Measurements from ENCODE around the gene SOCS4.
"Not testable (repeated sequence)": the region's sequence is repeated elsewhere in the genome, so short reads cannot be mapped to it uniquely, and the experiment has no call there.

SOCS4 gene

DNA sequence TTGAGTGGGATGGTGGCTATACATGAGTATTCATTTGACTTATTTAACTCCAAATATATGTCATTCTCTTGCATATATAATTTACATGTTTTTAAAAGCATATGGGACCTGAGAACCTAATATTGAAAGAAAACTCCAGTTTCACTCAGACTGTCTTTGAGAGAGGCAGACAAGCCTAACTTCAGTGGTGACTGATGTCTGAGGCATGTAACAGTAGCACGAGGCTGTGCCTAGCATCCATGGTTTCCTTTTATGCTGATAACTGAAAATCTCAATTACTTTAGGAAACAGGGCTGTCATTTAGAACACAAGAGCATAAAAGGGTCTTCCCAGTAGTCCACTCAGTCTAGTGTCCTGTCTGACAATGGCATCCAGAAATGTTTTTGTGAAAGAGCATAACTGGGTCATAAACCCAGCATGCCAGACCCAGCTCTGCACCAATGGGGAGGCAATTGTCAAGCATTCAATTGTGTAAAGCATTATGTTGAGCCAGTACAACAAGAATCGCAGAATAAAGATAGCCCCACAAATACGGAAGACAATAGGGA is 48.7 kb downstream of the SOCS4 start:
- no peaks in the 10 kb centered on the region for H3K36me3 ChIP-seq (replicated peaks in 1 of 2; ENCODE audit: control insufficient read depth in 2 of 2, insufficient read depth in 2 of 2, low read length in 2 of 2)
- H3K14ac ChIP-seq (ENCODE audit: low read length) = no peak overlapping the region
- H3K27ac ChIP-seq (replicated peaks; ENCODE audit: low read length) = no peak overlapping the region
- H3K4ac ChIP-seq (ENCODE audit: low read length) = no peak overlapping the region
- peaks cover 10 to 22% of the 10 kb centered on the region in 2 donors for H3K4me1 ChIP-seq (ENCODE audit: control insufficient read depth in 2 of 2, insufficient read depth in 1 of 2, low read depth in 1 of 2, low read length in 2 of 2)
- no peak overlapping the region for H3K23ac ChIP-seq (ENCODE audit: low read depth, low read length, poor library complexity)
- H3K4me2 ChIP-seq (ENCODE audit: insufficient read depth, low read length, poor library complexity, severe bottlenecking) = no peak overlapping the region
- no peak overlapping the region for H2AFZ ChIP-seq (ENCODE audit: low read length)
- no peak overlapping the region for H2BK120ac ChIP-seq (ENCODE audit: low read depth, low read length)
- no peak overlapping the region for H2BK15ac ChIP-seq (ENCODE audit: low read length)
- no peak overlapping the region for H3K18ac ChIP-seq (ENCODE audit: low read length)
- H4K91ac ChIP-seq (ENCODE audit: low read depth, low read length, poor library complexity) = no peak overlapping the region
- WGBS, 2 donors (ENCODE audit: extremely low coverage in 2 of 2, insufficient read length in 2 of 2, insufficient replicate concordance in 1 of 2) = no CpG with 5 or more reads among the region's 3 CpGs
- no peak for DNase-seq (ENCODE audit: low spot score)
- no peaks in the 10 kb centered on the region for H3K9me3 ChIP-seq (replicated peaks in 1 of 2; ENCODE audit: control insufficient read depth in 2 of 2, insufficient read depth in 1 of 2, low read depth in 1 of 2, low read length in 2 of 2)
- H2BK12ac ChIP-seq (ENCODE audit: low read length) = no peak overlapping the region
- H2AK5ac ChIP-seq (ENCODE audit: low read depth, low read length) = no peak overlapping the region
- H3K9ac ChIP-seq (ENCODE audit: low read depth, low read length, poor library complexity) = no peak overlapping the region
- H2BK5ac ChIP-seq (ENCODE audit: low read length) = no peak overlapping the region
- H4K8ac ChIP-seq (ENCODE audit: low read depth, low read length) = no peak overlapping the region
- H3K4me3 ChIP-seq (ENCODE audit: low read length in 2 of 2) = no peak overlapping the region
- no peaks in the 10 kb centered on the region for H3K27me3 ChIP-seq (ENCODE audit: control insufficient read depth in 3 of 3, insufficient read depth in 3 of 3, low read depth in 1 of 3, low read length in 3 of 3)
- H3K79me1 ChIP-seq (ENCODE audit: low read depth, low read length) = no peaks in the 10 kb centered on the region

DNA sequence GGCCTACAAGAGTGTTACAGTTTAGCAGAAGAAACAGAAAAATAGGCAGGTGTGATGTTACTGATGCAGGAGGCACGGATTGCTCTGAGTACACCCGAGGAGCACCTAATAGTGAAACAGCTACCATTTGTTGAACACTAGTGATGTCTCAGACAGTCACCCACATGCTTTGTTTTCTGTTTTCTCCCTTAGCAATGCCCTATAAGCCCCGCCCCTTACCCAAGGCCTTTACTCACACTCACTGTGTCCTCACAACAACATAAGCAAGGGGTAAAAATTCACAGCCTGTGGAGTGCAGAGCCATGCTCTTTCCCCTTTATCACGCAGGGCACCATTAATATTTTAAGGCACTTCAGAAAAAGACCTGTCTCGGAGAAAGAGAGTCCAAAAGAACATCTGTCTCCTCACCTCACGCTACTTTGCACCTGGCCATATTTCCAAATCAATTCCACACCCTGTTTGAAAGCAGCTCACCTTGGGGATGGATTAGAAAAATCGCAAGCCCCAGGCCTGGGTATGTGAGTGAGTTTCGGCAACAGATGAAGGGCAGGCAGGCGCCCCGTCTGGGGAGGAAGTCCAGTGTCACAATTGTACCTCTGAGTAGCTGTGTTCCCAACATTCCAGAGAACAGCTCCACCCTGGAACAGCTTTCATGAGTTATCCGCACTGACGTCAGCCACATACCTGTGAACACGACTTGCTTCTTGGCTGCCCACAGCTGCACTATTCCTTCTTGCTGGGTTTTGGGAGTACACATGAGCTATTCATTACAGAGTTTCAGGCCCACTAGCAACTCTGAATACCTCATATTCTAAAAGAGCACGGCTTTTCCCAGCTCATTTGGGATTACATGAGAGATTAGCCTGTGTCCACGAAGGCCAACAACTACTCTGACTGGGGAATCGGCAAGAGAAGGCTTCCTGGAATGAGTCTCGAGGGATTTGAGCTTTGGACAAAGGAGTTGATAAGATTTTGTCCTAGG is 50.4 kb downstream of the SOCS4 start:
- DNase-seq (ENCODE audit: low spot score) = no peak

DNA sequence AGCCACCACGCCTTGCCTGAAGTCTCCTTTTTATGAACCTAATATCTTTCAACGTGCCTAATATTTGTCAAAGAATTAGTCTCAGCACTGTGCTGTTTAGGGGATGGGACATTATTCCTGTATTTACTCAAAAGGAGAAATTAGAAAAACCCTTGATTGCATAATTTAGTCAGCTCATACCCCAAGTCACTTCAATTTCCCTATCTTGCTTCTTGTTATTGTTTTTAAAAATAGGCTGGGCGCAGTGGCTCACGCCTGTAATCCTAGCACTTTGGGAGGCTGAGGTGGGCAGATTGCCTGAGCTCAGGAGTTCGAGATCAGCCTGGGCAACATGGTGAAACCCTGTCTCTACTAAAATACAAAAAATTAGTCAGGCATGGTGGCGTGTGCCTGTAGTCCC is 52.9 kb downstream of the SOCS4 start:
- WGBS, 2 donors (ENCODE audit: extremely low coverage in 2 of 2, insufficient read length in 2 of 2, insufficient replicate concordance in 1 of 2) = no CpG with 5 or more reads among the region's 6 CpGs

More for the DNA sequence above, 50.4 kb downstream of the SOCS4 start:
- H2BK15ac ChIP-seq (ENCODE audit: low read length) = no peak overlapping the region
- WGBS, 2 donors (ENCODE audit: extremely low coverage in 2 of 2, insufficient read length in 2 of 2, insufficient replicate concordance in 1 of 2) = no CpG with 5 or more reads among the region's 17 CpGs
- H3K79me1 ChIP-seq (ENCODE audit: low read depth, low read length) = no peaks in the 10 kb centered on the region
- no peak overlapping the region for H3K14ac ChIP-seq (ENCODE audit: low read length)
- H2AK5ac ChIP-seq (ENCODE audit: low read depth, low read length) = no peak overlapping the region
- no peak overlapping the region for H3K4me2 ChIP-seq (ENCODE audit: insufficient read depth, low read length, poor library complexity, severe bottlenecking)
- H2AFZ ChIP-seq (ENCODE audit: low read length) = peak overlapping the region; percentile 1
- H2BK120ac ChIP-seq (ENCODE audit: low read depth, low read length) = no peak overlapping the region
- H3K23ac ChIP-seq (ENCODE audit: low read depth, low read length, poor library complexity) = no peak overlapping the region
- H3K36me3 ChIP-seq (replicated peaks in 1 of 2; ENCODE audit: control insufficient read depth in 2 of 2, insufficient read depth in 2 of 2, low read length in 2 of 2) = no peaks in the 10 kb centered on the region
- no peak overlapping the region for H3K4ac ChIP-seq (ENCODE audit: low read length)
- H4K91ac ChIP-seq (ENCODE audit: low read depth, low read length, poor library complexity) = no peak overlapping the region
- no peak overlapping the region for H2BK12ac ChIP-seq (ENCODE audit: low read length)
- H3K27ac ChIP-seq (replicated peaks; ENCODE audit: low read length) = no peak overlapping the region
- H3K18ac ChIP-seq (ENCODE audit: low read length) = peak overlapping the region; percentile 35
- H3K27me3 ChIP-seq (ENCODE audit: control insufficient read depth in 3 of 3, insufficient read depth in 3 of 3, low read depth in 1 of 3, low read length in 3 of 3) = no peaks in the 10 kb centered on the region
- H4K8ac ChIP-seq (ENCODE audit: low read depth, low read length) = no peak overlapping the region
- no peak overlapping the region for H3K4me3 ChIP-seq (ENCODE audit: low read length in 2 of 2)
- no peak overlapping the region for H2BK5ac ChIP-seq (ENCODE audit: low read length)
- no peaks in the 10 kb centered on the region for H3K9me3 ChIP-seq (replicated peaks in 1 of 2; ENCODE audit: control insufficient read depth in 2 of 2, insufficient read depth in 1 of 2, low read depth in 1 of 2, low read length in 2 of 2)
- H3K9ac ChIP-seq (ENCODE audit: low read depth, low read length, poor library complexity) = no peak overlapping the region
- peaks cover 5 to 12% of the 10 kb centered on the region in 2 donors for H3K4me1 ChIP-seq (ENCODE audit: control insufficient read depth in 2 of 2, insufficient read depth in 1 of 2, low read depth in 1 of 2, low read length in 2 of 2)

DNA sequence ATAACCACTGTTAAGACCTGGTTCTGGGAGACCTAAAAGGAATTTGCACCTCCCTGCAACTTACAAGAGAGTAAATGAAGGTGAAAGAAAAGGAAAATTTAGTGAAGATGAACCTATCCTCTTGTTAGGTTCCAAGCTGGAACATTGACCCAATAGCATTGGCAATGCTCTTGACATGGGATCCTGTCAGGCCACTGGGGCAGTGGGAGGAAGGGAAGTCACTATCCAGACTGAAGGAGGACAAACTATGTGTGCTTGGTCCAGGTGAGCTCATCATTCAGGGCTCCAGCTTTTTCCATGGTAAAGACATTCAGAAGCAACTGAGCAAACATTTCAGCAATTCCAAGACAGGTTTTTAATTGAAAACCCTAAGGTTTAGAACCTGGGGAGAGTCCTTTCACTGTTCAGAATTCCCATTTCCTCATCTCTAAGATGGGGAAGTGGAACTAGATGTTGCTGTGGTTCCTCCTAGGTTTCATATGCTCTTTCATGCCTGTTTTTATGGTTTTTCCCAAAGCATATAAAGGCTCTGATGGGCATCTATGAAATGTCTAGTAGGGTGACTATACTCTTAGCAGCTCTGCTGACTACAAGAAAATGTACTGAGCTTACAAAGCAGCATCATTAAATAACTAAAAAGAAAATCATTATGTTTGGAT is 57.5 kb downstream of the SOCS4 start:
- H4K91ac ChIP-seq (ENCODE audit: low read depth, low read length, poor library complexity) = no peak overlapping the region
- no peak overlapping the region for H2BK120ac ChIP-seq (ENCODE audit: low read depth, low read length)
- H3K79me1 ChIP-seq (ENCODE audit: low read depth, low read length) = no peaks in the 10 kb centered on the region
- no peak overlapping the region for H4K8ac ChIP-seq (ENCODE audit: low read depth, low read length)
- no peak overlapping the region for H2BK15ac ChIP-seq (ENCODE audit: low read length)
- no peak overlapping the region for H3K14ac ChIP-seq (ENCODE audit: low read length)
- H3K4ac ChIP-seq (ENCODE audit: low read length) = no peak overlapping the region
- DNase-seq (ENCODE audit: low spot score) = no peak
- no peaks in the 10 kb centered on the region for H3K36me3 ChIP-seq (replicated peaks in 1 of 2; ENCODE audit: control insufficient read depth in 2 of 2, insufficient read depth in 2 of 2, low read length in 2 of 2)
- H3K9me3 ChIP-seq (replicated peaks in 1 of 2; ENCODE audit: control insufficient read depth in 2 of 2, insufficient read depth in 1 of 2, low read depth in 1 of 2, low read length in 2 of 2) = no peaks in the 10 kb centered on the region
- peaks cover 0 to 2% of the 10 kb centered on the region in 2 donors for H3K4me1 ChIP-seq (ENCODE audit: control insufficient read depth in 2 of 2, insufficient read depth in 1 of 2, low read depth in 1 of 2, low read length in 2 of 2)
- H3K27me3 ChIP-seq (ENCODE audit: control insufficient read depth in 3 of 3, insufficient read depth in 3 of 3, low read depth in 1 of 3, low read length in 3 of 3) = no peaks in the 10 kb centered on the region
- no peak overlapping the region for H3K18ac ChIP-seq (ENCODE audit: low read length)
- H3K9ac ChIP-seq (ENCODE audit: low read depth, low read length, poor library complexity) = no peak overlapping the region
- no peak overlapping the region for H3K4me2 ChIP-seq (ENCODE audit: insufficient read depth, low read length, poor library complexity, severe bottlenecking)
- no peak overlapping the region for H2BK12ac ChIP-seq (ENCODE audit: low read length)
- H2AFZ ChIP-seq (ENCODE audit: low read length) = no peak overlapping the region
- no peak overlapping the region for H2AK5ac ChIP-seq (ENCODE audit: low read depth, low read length)
- H3K23ac ChIP-seq (ENCODE audit: low read depth, low read length, poor library complexity) = no peak overlapping the region
- no peak overlapping the region for H3K27ac ChIP-seq (replicated peaks; ENCODE audit: low read length)
- no peak overlapping the region for H3K4me3 ChIP-seq (ENCODE audit: low read length in 2 of 2)
- no peak overlapping the region for H2BK5ac ChIP-seq (ENCODE audit: low read length)

More for the DNA sequence above, 52.9 kb downstream of the SOCS4 start:
- not testable (repeated sequence) for H4K8ac ChIP-seq (ENCODE audit: low read depth, low read length); H3K9me3 ChIP-seq (replicated peaks in 1 of 2; ENCODE audit: control insufficient read depth in 2 of 2, insufficient read depth in 1 of 2, low read depth in 1 of 2, low read length in 2 of 2); H2BK5ac ChIP-seq (ENCODE audit: low read length); H3K9ac ChIP-seq (ENCODE audit: low read depth, low read length, poor library complexity); H3K27ac ChIP-seq (replicated peaks; ENCODE audit: low read length); H4K91ac ChIP-seq (ENCODE audit: low read depth, low read length, poor library complexity); H2AFZ ChIP-seq (ENCODE audit: low read length); H3K36me3 ChIP-seq (replicated peaks in 1 of 2; ENCODE audit: control insufficient read depth in 2 of 2, insufficient read depth in 2 of 2, low read length in 2 of 2); H3K79me1 ChIP-seq (ENCODE audit: low read depth, low read length); DNase-seq (ENCODE audit: low spot score); H2BK15ac ChIP-seq (ENCODE audit: low read length); H3K4me2 ChIP-seq (ENCODE audit: insufficient read depth, low read length, poor library complexity, severe bottlenecking); H3K14ac ChIP-seq (ENCODE audit: low read length); H2AK5ac ChIP-seq (ENCODE audit: low read depth, low read length); H2BK12ac ChIP-seq (ENCODE audit: low read length); H3K23ac ChIP-seq (ENCODE audit: low read depth, low read length, poor library complexity); H3K18ac ChIP-seq (ENCODE audit: low read length); H3K4ac ChIP-seq (ENCODE audit: low read length); H2BK120ac ChIP-seq (ENCODE audit: low read depth, low read length); H3K4me1 ChIP-seq (ENCODE audit: control insufficient read depth in 2 of 2, insufficient read depth in 1 of 2, low read depth in 1 of 2, low read length in 2 of 2); H3K4me3 ChIP-seq (ENCODE audit: low read length in 2 of 2); H3K27me3 ChIP-seq (ENCODE audit: control insufficient read depth in 3 of 3, insufficient read depth in 3 of 3, low read depth in 1 of 3, low read length in 3 of 3)
